HFFc6 (cell line): Measurements from ENCODE around the gene B4GALT3. TPM values are rescaled to one million over a fixed set of nuclear protein-coding genes. Genes with fewer than 3 reads are reported as not detected.

Experiments used
- DNase-seq: peaks from one replicate; pipeline ENCODE4 v3.0.0-alpha.2; 2018
- H3K27ac Mint-ChIP-seq: 2 replicates; pipeline ENCODE4 v1.8.0; 2020; ENCODE audit warnings: mild to moderate bottlenecking, mixed read lengths
- H3K27me3 Mint-ChIP-seq: 2 replicates; pipeline ENCODE4 v1.8.0; 2021; ENCODE audit warnings: mild to moderate bottlenecking, moderate library complexity, mixed read lengths; ENCODE audit not compliant: insufficient read depth
- H3K36me3 Mint-ChIP-seq: 2 replicates; pipeline ENCODE4 v1.8.0; 2021; ENCODE audit warnings: low read depth, mixed read lengths
- H3K4me1 Mint-ChIP-seq: 2 replicates; pipeline ENCODE4 v1.8.0; 2020; ENCODE audit warnings: low read depth, mixed read lengths
- H3K4me3 Mint-ChIP-seq: 2 replicates; pipeline ENCODE4 v1.8.0; 2020; ENCODE audit warnings: mild to moderate bottlenecking, moderate library complexity, mixed read lengths
- H3K9me3 Mint-ChIP-seq: 2 replicates; pipeline ENCODE4 v1.8.0; 2020; ENCODE audit warnings: mild to moderate bottlenecking, mixed read lengths
- total RNA-seq, 6 experiments: library from RNA; stranded (reverse); fragmentation: NEBNext Ultra II Directional; extraction: Animal tissue kit (Norgen Biotek cat#: 25700); gene quantifications; 2 replicates in 1 of 6; 3 replicates in 5 of 6; pipeline ENCODE4 v1.2.3, GENCODE V29; 2021
- TF ChIP-seq, protein P1 (sequence below): fragments of 200-600 bp; sonication (generic); IDR thresholded peaks from 2 replicates; pipeline ENCODE4 v1.5.0; 2021; ENCODE audit warnings: antibody characterized with exemption, mild to moderate bottlenecking

Gene B4GALT3
- total RNA-seq, 6 experiments from 2014 or later = 31.0 to 38.2 (median 35.4) TPM

DNA sequence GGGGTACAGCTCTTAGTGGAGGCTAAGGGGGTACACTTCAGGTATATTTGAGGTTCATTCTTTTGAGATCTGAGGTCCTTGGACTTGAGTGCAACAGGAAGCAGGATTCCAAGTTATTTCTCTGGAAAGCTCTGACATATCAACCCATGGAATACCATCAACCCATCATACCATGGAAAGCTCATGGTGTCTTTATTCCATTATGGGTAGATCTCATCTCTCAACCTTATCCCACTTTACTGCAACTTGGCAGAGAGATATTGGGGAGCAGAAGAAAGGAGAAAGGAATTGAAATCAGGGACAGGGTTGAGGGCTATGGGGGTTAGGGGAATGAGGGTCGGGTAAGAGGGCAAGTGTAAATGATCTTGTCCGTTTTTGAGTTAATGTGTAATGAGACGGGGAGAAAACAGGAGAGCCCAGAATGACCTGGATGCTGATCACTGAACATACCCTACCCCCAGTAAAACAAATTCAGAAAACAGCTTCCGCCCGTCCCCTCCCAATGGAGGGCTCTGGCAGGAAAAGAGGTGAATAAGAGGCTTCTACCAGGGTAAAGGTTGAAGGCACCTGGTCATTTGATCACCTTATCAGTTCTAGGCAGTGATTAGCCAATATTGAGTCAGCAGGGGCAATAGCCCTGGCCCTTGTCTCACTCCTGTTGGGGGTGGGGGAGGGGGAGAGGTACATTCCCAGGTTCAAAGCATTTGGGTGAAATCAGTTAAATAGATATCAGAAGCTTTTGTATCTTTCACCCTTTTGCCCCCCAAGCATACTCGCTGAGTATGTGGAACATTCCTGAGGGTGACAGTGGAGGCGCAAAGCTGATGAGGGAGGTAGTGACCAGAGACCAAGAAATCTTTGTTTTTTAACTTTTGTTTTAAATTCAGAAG lies 46.7 kb upstream of the B4GALT3 start:
- no peaks in the 10 kb centered on the region for H3K9me3 Mint-ChIP-seq
- H3K4me3 Mint-ChIP-seq = no peak overlapping the region
- peaks cover 29% of the 10 kb centered on the region for H3K4me1 Mint-ChIP-seq
- H3K27ac Mint-ChIP-seq = no peak overlapping the region
- TF ChIP-seq, protein P1, sequence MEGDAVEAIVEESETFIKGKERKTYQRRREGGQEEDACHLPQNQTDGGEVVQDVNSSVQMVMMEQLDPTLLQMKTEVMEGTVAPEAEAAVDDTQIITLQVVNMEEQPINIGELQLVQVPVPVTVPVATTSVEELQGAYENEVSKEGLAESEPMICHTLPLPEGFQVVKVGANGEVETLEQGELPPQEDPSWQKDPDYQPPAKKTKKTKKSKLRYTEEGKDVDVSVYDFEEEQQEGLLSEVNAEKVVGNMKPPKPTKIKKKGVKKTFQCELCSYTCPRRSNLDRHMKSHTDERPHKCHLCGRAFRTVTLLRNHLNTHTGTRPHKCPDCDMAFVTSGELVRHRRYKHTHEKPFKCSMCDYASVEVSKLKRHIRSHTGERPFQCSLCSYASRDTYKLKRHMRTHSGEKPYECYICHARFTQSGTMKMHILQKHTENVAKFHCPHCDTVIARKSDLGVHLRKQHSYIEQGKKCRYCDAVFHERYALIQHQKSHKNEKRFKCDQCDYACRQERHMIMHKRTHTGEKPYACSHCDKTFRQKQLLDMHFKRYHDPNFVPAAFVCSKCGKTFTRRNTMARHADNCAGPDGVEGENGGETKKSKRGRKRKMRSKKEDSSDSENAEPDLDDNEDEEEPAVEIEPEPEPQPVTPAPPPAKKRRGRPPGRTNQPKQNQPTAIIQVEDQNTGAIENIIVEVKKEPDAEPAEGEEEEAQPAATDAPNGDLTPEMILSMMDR = no peak
- peaks cover 3% of the 10 kb centered on the region for H3K27me3 Mint-ChIP-seq
- DNase-seq = no peak
- no peaks in the 10 kb centered on the region for H3K36me3 Mint-ChIP-seq

DNA sequence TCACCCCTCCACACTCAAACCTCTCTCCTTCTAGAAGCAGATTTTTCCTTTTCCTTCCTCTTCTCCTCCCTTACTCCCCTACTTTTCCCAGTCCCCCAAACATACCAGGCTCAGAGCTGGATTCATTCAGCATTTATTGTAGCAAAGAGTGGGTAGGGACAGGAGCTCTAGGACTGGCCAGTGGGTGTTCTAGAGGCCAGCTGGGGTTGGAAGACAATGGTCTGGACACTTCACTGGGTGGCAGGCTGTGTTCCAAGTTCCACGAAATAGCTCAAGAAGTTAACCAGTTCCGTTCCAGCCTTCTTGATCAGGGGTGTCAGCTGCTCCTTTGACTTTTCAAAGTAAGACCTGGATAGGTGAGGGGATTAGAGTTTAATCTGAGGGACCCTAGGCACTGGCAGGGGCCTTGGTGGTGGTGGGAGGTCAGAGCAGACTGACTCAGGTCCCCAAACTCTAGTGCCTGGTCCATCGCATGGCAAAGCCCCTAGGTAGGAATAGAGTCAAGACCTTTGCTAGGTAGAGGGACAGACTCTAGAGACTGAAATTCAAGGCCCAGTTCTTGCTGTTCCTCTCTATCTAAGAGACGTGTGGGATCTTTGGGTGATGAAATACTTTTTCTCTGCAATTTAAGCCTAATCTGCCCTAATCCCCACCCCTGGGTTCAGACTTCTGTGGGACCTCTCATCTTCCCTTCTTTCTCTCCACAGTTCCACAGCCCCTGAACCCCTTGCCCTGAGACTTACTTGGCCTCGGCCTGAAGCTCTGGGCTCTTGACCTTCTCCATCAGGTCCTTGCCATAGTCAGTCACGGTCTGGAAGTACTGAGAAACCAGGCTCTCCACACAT lies 45.1 kb upstream of the B4GALT3 start:
- no peak for DNase-seq
- H3K4me1 Mint-ChIP-seq = peaks cover 26% of the 10 kb centered on the region
- no peak overlapping the region for H3K4me3 Mint-ChIP-seq
- H3K9me3 Mint-ChIP-seq = no peaks in the 10 kb centered on the region
- no peak overlapping the region for H3K27ac Mint-ChIP-seq
- peaks cover 3% of the 10 kb centered on the region for H3K27me3 Mint-ChIP-seq
- H3K36me3 Mint-ChIP-seq = no peaks in the 10 kb centered on the region
- TF ChIP-seq, protein P1 = no peak

DNA sequence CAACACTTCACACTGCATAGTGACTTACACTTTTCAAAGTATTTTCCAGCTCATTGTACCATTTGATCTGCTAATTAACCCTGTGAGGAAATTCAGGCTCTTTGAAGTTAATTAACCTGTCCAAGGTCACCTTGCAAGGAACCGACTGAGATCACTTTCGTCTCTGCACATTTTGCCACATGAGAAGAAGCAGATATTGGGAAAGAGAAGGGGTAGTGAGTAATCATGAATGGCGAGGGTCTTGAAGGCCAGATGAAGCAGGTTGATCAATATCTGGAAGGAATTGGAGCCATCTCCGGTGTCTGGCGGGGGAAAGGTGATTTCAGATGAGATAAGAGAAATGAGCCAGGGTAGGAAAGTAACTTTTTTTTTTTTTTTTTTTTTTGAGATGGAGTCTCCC lies 42.7 kb upstream of the B4GALT3 start:
- H3K4me3 Mint-ChIP-seq = no peak overlapping the region
- H3K4me1 Mint-ChIP-seq = peaks cover 26% of the 10 kb centered on the region
- no peaks in the 10 kb centered on the region for H3K9me3 Mint-ChIP-seq
- TF ChIP-seq, protein P1 = no peak
- H3K27me3 Mint-ChIP-seq = peaks cover 3% of the 10 kb centered on the region; the same call in 1 of the 2 replicates
- no peaks in the 10 kb centered on the region; the same call in 1 of the 2 replicates for H3K36me3 Mint-ChIP-seq
- DNase-seq = no peak
- no peak overlapping the region for H3K27ac Mint-ChIP-seq

DNA sequence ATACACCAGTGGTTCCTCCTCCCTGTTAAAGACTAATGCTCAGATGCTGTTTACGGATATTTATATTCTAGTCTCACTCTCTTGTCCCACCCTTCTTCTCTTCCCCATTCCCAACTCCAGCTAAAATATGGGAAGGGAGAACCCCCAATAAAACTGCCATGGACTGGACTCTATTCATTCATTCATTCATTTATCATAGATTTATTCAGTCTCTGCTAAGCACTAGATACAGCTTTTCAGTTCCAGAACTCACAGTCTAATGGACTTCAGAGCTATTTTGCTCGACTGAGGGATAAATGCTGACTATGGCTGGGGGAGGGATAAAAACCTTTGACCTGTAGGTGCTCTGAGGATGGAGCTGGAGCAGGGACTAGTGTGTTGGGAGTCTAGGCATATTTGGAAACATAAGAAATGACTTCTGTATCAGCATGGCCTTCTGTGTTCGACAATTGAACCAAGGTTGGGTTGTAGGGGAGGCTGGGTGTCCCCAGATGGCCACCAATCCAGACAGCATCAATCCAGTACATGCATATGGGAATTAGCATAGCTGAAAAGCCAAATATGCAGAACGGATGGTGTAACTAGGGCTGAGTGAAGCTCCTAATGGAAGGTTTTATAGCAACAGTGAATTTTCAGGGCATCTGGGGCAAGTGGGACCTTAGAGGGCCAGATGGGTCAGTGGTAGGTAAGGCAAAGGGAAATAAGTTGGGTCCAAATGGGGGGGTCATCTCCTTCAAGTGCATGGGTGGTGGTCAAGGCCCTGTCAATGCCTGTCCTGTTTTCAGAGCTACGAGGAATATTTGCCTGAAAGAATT lies 42.0 kb upstream of the B4GALT3 start:
- Mint-ChIP-seq H3K4me3 (no peak overlapping the region), H3K4me1 (peaks cover 25% of the 10 kb centered on the region), H3K36me3 (peaks cover 4% of the 10 kb centered on the region; the same call in 1 of the 2 replicates), H3K9me3 (no peaks in the 10 kb centered on the region), H3K27ac (no peak overlapping the region), H3K27me3 (peaks cover 3% of the 10 kb centered on the region; the same call in 1 of the 2 replicates)
- no peak for DNase-seq
- TF ChIP-seq, protein P1 = no peak
